ENCODE measurements around the gene NKIRAS2.

Gene NKIRAS2

DNA sequence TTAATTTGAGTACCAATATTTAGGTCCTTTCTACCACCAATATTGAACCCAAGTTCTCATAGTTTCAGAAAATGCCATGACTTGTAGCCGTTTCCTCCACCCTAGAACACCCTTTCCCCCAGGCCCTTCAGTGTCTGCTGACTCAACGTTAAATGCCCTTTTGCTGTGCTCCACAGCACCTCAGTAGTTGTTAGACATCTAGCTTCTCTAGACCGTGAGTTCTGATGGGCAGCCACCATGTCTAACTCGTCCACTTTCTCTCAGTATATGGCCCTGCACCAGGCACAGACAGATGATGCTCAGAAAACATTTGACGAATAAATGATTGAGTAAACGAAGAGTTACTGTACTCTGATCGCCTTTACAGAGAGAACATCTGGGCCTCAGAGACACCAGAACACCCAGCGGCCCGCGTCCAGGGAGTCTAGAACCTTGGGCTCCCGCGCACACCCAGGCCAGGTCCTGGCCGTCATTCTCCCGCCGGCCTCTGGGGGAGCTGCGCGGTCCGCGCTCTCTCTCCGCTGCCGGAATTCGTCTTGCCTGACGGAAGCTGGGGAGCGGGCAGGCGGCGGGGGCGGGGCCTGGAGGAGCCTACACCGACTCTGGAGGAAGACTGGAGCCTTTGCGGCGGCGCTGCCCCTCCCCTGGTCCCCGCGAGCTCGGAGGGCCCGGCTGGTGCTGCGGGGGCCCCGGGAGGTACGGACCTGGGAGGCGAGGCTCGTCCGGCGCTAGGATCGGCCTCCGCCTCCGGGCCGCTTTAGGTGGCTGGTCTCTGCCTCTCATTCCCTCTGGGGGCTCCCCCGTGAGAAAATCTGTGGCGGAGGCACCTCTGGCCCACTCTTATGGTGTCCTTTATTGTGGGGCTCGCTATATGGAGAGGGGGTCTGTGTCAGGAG lies at the start of gene NKIRAS2:
NKIRAS2 (plus strand) TSS at position 582 of the 896 bp plus-strand sequence. CDS start 1,488 bp downstream, outside the sequence.
- DNase-seq (ENCODE audit: low spot score), result peak; percentile 96

DNA sequence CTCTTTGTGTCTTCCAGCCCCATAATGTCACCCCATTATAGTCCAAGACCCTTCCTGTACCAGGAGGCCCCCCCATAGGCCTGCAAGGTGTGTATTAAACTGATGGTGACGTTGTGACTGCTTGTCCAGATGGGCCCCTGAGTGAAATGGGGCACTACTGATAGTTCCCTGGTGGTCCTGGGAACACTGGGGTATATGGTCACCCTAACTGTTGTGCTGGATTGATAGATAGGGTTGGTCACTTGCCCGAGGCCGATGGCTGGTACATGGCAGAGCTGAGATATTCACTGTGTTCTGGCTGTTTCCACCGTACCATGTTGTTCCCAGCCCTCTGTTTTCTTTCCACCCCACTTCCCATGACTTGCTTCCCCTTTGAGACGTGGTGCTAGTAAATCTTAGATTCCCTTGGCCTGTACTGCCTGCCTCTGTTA lies 49.0 kb upstream of the NKIRAS2 start:
- no peak for DNase-seq (ENCODE audit: low spot score)

DNA sequence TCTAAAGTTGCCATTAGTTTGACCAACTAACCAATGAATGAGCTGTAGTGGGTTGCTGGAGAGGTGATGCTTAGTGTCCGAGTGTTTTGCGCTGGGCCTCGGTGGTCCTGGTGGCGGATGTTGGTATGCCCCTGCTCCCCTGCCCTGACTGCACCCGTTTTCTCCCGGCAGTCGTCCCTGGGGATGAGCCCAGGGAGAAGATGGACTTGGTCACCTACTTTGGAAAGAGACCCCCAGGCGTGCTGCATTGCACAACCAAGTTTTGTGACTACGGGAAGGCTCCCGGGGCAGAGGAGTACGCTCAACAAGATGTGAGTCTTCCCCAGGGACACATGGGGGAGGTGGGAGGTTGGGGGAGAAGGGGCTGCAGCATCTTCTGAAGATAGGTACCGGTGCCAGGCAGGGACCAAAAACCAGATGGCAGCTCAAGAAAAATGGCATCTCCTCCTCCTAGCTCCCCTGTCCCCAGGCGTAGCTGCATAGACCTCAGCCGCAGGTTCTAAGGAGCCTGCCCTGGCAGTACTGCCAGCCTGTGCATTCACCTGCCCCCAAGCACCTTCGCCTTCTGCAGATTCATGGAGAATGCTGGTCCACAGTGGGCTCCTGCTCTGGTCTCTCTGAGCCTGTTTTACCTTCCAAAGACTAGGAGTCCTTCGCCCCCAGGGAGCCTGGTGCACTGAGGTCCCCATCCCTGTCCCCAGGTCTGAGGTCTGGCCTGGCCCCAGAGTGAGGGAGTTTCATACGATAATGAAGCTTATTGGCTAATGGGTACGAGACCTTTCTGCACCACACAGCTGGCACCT lies 48.0 kb upstream of the NKIRAS2 start:
- no peak for DNase-seq (ENCODE audit: low spot score)

DNA sequence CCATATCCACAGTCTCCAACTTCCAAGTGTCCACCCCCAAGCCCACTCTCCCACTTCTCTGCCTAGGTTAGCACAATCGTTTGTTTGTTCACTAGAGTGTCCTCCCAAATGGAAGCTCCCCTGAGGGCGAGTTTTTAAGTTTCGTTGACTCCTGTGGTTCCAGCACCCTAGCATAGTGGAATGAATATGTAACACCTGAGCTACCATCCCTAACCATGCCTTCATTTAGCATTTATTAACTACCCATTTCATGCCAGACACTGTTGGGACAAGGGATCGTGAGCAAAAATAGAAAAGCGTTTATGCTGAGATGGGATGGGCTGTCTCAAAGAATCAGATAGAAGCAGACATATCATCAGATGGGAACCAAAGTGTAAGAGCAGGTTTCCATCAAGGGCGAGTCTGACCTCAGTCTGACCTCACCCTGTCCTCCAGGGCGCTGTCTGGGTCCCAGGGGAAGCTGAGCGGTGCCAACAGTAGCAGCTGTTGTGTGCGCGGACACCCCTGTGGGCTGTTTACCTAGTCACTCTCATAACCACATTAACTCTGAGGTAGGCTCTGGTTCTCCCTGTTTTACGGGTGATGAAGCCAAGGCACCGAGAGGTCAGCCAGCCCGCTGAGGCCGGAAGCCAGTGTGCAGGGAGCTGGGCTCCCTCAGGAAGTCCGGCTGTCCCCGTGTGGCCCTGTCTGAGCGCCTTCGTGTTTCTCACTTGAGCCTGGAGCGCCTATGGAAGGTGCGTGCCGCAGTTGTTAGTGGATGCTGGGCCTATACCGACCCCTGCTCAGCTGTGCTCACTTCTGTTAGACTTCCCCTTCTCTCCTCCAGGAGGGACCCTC lies 47.1 kb upstream of the NKIRAS2 start:
- DNase-seq (ENCODE audit: low spot score), result no peak

DNA sequence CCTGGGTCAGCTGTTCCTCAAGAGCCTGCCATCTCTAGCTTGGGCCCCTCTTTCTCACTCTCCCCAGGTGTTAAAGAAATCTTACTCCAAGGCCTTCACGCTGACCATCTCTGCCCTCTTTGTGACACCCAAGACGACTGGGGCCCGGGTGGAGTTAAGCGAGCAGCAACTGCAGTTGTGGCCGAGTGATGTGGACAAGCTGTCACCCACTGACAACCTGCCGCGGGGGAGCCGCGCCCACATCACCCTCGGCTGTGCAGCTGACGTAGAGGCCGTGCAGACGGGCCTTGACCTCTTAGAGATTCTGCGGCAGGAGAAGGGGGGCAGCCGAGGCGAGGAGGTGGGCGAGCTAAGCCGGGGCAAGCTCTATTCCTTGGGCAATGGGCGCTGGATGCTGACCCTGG lies 46.5 kb upstream of the NKIRAS2 start:
- DNase-seq (ENCODE audit: low spot score), result no peak

DNA sequence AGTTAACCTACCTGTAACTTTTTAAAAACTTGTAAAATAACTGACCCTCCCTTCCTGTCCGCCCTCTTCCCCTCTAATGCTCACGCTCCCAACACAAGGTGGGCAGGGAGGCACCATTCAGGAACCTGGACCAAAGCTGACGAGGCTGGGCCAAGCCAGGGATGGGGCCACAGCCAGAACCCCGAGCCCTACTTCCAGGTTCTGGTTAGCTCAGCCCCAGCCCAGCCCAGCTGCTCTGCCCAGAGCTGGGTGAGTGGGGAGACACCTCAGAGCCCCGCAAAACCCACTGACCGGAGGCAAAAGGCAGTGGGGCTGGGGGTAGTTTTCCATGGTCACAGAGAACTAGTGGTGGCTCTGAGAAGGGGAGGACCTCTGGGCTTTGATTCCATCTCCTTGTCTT lies 45.9 kb upstream of the NKIRAS2 start:
- no peak for DNase-seq (ENCODE audit: low spot score)

DNA sequence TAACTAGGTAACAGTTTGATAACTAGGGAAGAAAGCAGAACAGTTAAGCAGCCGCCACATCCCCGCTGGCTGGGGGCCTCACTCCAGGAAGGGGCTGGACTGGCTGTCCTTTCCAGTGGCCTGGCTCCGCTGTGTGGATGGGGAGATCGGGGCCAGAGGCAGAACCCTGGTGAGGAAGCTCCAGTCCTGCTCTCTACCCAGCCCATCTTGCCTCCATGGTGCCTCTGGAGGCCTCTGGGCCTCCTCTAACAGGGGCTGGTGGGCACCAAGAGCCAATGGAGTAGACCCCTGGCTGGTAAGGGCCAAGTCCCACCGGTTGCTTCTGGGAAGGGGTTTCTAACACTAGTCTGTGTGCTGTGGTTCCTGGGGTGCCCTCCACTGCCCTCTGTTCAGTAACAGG lies 45.2 kb upstream of the NKIRAS2 start:
- no peak for DNase-seq (ENCODE audit: low spot score)

DNA sequence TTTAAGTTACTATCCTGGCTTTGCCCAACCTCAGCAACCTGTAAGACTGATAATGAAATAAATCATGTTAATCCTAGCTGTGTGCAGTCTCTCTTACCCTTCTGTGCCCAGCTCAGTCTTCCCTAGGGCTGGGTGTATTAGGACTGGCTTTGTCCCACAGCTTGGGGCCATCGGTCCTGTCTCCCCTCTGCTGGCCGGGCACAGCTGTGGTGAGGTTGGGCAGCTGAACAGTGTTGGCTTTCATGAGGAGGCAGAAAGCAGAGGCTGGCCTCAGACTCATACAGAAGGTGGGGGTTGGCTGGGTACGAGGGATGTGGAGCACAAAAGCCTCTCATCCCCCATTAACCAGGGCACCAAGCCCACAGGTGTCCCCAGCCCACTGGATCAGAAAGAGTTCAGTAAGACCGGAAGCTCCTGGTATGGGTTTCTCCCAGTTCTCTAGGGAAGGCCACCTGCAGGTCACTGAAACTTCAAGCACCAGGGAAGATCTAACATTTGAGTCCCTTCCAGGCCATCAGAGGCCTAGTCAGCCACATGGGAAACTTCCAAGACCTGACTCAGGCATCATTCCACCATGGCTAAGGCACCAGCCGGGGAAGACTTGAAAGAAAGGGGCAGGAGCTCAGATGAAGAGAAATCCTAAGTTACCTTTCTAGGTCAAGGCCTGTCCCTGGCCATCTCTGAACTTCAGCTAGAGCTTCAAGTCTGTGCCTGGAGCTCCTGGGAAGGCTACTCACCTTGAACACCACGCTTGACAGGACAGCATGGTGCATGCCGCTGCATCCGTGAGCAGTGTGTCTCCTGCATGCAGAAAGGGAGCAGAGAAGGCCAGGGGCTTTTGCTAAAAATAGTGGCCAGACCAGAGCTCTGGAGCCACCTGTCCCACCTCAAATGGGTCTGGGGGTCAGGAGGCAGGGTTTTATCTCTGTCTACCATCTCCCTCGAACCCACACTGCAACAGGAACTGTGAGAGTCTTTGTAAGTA lies 44.5 kb upstream of the NKIRAS2 start:
- no peak for DNase-seq (ENCODE audit: low spot score)

DNA sequence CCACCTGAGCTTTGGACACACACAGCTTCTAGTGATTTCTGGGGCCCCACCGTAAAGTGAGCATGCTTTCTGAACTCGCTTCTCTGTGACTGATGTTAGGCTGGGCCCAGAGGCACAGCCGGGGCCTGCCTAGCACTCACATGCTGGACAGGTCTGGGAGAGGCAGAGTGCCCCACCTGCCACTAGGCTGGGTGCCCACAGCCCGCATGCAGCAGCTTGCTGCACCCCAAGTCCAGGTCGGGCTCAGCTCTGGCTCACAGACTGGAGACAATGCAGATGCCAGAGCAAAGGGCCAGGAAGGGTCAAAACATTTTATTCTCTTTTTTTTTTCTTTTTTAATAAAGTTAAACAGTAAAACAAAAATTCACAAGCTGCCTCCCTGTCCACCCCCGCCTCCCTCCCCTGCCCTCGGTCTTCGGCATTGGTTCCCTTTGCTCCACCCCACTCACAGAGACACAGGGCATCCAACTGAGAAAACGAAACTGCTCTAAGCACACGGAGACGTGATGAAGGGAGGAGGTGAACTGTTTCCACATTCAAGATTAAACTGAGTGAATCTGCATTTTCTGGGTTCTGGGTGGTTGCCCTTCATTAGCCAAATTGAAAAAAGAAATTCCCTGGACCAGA lies 43.6 kb upstream of the NKIRAS2 start:
- DNase-seq (ENCODE audit: low spot score), result no peak

DNA sequence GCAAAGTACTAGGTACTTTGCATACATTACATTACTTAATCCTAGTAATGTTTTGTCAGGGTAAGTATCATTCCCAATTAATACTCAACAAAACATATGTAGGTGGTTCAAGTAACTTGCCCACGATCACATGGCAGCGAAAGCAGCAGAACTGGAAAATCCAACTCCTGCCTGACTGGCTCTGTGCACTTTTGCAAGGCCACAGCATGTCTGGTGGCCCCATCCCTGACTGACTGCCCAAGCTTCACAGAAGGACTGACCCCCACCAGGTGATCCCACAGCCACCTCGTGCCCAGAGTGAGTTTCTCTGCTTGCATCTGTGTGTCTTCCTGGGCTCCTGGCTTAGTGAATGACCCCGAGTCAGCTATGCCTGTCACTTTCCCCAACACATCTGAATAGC lies 41.9 kb upstream of the NKIRAS2 start:
- no peak for DNase-seq (ENCODE audit: low spot score)

DNA sequence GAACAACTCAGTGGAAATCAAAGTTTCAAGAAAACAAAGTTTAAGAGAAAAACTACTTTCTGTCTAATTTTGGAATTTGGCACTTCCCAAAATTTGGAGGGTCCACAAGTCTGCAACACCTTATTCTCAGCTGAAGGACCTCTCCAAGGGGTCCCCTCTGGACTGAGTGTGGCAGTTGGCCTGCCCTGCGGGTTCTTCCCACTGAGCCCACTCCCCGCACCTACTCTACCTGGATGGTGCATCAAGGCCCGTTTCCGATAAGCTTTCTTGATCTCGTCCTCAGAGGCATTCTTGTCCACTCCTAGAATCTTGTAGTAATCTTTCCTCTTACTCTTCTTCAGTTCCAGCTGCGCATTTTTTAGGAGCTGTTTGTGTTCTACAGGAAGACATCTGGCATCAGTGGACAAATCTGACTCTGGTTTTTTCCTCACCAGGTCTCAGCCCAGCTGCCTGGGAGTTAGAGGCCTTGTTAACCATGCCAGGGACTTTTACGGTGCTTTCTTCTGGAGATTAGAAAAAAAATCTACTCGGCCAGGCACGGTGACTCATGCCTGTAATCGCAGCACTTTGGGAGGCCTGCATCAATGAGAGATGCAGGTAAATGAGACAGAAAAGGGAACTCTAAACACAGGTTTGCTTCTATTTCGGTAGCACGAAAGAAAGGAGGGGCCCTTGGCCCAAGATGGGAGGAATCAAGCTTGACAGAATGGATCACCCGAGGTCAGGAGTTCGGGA lies 37.7 kb upstream of the NKIRAS2 start:
- no peak for DNase-seq (ENCODE audit: low spot score)

DNA sequence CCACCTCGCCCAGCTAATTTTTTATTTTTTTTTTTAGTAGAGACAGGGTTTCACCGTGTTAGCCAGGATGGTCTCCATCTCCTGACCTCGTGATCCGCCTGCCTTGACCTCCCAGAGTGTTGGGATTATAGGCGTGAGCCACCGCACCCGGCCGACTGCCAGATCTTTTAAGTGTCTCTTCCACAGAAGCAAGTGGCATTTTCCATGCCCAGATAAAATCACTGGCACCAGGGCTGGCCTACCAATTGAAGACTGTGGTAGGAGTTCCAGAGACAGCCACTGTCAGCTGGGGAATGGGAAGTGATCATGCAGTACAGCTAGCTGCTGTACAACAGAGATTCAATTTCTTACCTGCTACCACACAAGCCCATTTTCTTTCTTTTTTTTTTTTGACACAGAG lies 35.4 kb upstream of the NKIRAS2 start:
- DNase-seq (ENCODE audit: low spot score), result no peak

DNA sequence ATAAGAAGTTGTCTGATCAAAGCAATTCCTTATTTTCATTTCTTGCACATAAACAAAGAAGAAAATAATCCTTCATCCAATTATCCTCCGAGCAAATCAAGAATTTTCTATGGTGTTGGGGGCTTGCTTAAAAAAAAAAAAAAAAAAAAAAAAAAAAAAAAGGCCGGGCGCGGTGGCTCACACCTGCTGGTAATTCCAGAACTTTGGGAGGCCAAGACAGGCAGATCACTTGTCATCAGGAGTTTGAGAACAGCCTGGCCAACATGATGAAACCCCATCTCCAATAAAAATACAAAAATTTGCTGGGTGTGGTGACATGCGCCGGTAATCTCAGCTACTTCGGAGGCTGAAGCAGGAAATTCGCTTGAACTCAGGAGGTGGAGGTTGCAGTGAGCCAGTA lies 34.0 kb upstream of the NKIRAS2 start:
- DNase-seq (ENCODE audit: low spot score), result no peak

DNA sequence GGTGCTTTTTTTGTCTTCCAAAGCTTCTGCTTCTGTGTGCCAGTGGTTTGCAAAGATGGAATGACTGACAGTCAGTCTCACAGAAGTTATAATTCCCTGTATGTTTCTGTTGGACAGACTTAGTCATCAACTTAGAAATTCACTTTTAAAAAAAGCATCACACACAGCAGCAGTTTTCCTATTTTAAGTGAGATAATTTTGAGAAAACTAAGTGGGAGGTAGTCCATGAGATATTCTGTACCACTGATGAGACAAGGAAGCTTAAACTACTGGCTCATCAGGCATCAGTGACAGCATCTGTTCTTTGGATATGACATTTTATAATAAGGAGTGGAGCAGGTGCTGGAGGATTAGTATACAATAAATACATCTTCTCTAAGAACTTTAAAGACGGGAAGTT lies 33.3 kb upstream of the NKIRAS2 start:
- DNase-seq (ENCODE audit: low spot score), result no peak

DNA sequence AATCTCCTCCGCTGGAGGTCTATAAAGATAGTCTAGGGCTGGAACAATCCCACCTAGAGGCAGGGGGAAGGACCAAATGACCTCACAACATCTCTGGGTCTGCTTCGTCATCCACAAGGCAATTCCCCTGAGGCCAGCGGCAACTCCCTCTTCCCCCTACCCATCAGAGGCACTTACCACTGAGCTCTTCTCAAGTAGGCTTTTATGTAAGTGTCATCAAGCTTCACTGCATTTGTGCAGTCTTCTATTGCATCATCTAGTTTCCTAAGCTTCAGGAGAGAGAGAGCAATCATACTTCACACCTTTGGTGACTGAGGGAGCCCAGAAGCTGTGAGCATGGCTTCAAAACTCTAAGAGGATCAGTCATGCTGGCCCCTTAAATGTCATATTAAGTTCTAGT lies 32.2 kb upstream of the NKIRAS2 start:
- DNase-seq (ENCODE audit: low spot score), result peak; percentile 16

DNA sequence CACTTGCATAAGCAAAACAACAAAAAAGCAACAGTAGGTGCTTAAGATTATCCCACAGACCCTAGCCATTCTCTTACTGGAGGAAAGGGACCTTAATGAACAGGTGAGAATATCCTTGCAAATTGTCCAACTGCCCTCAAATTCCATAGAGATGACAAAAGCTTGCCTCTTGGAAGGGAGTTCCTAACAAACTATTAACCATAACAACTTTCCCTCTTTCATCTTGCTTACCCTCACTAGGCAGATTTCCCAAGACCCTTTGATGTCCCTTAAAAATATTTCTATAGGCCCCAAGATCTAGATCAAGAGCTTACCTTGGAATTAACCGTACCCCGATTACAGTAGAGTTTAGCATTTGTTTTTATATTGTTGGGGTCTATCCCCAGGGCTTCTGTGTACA lies 31.5 kb upstream of the NKIRAS2 start:
- no peak for DNase-seq (ENCODE audit: low spot score)

DNA sequence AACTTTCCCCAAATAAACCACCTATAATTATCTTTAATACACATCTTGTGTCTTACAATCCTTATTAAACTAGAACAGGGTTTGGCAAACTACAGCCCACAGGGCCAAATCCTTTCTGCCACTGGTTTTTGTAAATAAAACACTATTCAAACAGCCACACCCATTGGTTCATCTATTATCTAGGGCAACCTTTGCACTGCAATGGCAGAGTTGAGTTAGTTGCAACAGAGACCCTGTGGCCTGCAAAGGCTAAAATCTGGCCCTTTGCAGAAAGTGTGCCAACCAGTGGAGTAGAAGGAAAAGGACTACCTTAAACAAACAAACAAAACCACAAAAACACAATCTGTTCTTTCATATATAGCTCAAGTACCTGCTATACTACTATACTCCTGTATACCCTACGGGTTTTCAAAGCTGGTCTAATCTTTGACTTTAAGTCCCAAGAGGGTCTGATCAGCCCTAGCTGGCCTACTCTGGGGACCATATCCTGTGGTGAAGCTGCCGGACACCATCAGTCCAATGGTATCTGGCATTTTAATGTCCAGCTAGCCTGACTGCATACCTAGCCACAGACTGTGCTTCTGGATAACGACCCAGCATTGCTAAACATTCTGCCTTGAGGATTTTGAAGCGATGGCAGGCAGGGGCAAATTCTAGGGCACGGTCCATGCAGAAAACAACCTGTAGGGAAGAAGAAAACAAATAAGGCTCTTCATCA lies 30.0 kb upstream of the NKIRAS2 start:
- DNase-seq (ENCODE audit: low spot score), result no peak

DNA sequence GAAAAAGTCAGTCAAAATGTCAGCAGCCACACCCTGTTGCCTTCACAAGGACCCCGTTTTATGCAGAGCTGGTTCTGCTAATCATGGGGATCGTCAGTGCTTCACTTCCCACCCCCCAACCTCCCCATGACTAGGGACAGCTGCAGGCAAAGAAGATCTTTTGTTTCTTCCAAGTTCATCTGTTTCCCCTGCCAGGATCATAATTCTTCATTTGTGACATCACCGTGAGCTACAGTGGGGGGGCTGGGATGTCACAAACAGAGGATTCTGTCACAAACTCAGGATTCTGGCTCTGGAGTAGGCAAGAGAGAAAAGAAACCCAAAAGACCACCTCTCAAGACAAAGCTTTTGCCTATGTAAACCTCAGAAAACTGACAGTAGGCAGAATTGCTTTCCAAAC lies 27.3 kb upstream of the NKIRAS2 start:
- DNase-seq (ENCODE audit: low spot score), result no peak

DNA sequence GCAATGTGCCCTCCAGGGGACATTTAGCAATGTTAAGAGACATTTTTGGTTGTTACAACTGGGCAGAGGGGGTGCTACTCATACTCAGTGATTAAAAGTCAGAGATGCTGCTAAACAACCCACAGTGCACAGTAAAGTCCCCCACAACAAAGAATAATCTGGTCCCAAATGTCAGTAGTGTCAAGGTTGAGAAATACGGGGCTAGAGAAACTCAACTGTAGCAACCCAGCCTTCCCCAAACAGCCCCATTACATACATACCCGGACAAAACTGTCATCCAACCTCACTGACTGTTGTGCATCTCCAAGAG lies 23.1 kb upstream of the NKIRAS2 start:
- no peak for DNase-seq (ENCODE audit: low spot score)
